Caco-2 (cell line): ENCODE data around the gene NUP98. TPM values are rescaled to one million over a fixed set of nuclear protein-coding genes. Genes with fewer than 3 reads are reported as not detected.

Source experiments
- BruUV-seq: library from RNA; stranded (reverse); fragments of 400-500 nt; replicated peaks from 2 replicates; lab custom pipeline; 2021; lab: Mats Ljungman, UMichigan
- CTCF ChIA-PET: fragments of 300-600 bp; sonication (Branson Sonifier 250); formaldehyde crosslinking; loops from one replicate; lab custom pipeline; 2022; ENCODE audit warnings: antibody characterized with exemption; lab: Charles Lee
- POLR2A ChIA-PET: fragments of 300-600 bp; sonication (Branson Sonifier 250); formaldehyde crosslinking; loops from one replicate; lab custom pipeline; 2022; ENCODE audit warnings: antibody characterized with exemption; lab: Charles Lee
- DNase-seq, 2 experiments: peaks; one replicate each; pipeline versions ENCODE4 v3.0.0 to v3.0.0-alpha.2; 2020 to 2022
- H3K27me3 ChIP-seq: replicated peaks from 2 replicates; pipeline ENCODE4 v1.6.0; 2011; ENCODE audit warnings: low read length; ENCODE audit not compliant: control insufficient read depth, insufficient read depth
- H3K36me3 ChIP-seq: 2 replicates; pipeline ENCODE4 v1.5.1; 2011; ENCODE audit warnings: low read length; ENCODE audit not compliant: control insufficient read depth, insufficient read depth
- H3K4me1 ChIP-seq: fragments of 250-450 bp; sonication (Bioruptor Pico); 2 replicates; pipeline ENCODE4 v1.5.1; 2020; ENCODE audit warnings: mild to moderate bottlenecking
- H3K4me3 ChIP-seq: 2 replicates; pipeline ENCODE4 v1.5.1; 2011; ENCODE audit warnings: low read depth, mild to moderate bottlenecking, control low read depth, low read length
- H3K9me3 ChIP-seq: fragments of 250-450 bp; sonication (Bioruptor Pico); 2 replicates; pipeline ENCODE4 v1.5.1; 2020; ENCODE audit warnings: mild to moderate bottlenecking, moderate library complexity
- H3K27ac Mint-ChIP-seq: one replicate; pipeline ENCODE4 v1.8.0; 2022; ENCODE audit warnings: mixed read lengths; ENCODE audit not compliant: unreplicated experiment
- H3K27me3 Mint-ChIP-seq: one replicate; pipeline ENCODE4 v1.8.0; 2022; ENCODE audit warnings: mixed read lengths; ENCODE audit not compliant: insufficient read depth, unreplicated experiment
- H3K36me3 Mint-ChIP-seq: one replicate; pipeline ENCODE4 v1.8.0; 2022; ENCODE audit warnings: mild to moderate bottlenecking, mixed read lengths; ENCODE audit not compliant: insufficient read depth, unreplicated experiment
- H3K4me1 Mint-ChIP-seq: one replicate; pipeline ENCODE4 v1.8.0; 2022; ENCODE audit warnings: low read depth, mixed read lengths; ENCODE audit not compliant: unreplicated experiment
- H3K4me3 Mint-ChIP-seq: one replicate; pipeline ENCODE4 v1.8.0; 2022; ENCODE audit warnings: mild to moderate bottlenecking, moderate library complexity, mixed read lengths; ENCODE audit not compliant: unreplicated experiment
- H3K9me3 Mint-ChIP-seq: one replicate; pipeline ENCODE4 v1.8.0; 2022; ENCODE audit warnings: mixed read lengths; ENCODE audit not compliant: unreplicated experiment
- CTCF ChIP-seq, 2 experiments: fragments of 200-600 bp in 1 of 2; IDR thresholded peaks; 1 replicate in 1 of 2; 2 replicates in 1 of 2; pipeline versions ENCODE4 v1.5.1 to v1.8.0; 2011 to 2022; ENCODE audit warnings: antibody characterized with exemption in 1 of 2, control low read depth in 1 of 2, inconsistent platforms in 1 of 2, low read depth in 1 of 2, low read length in 1 of 2, mild to moderate bottlenecking in 1 of 2, moderate library complexity in 1 of 2; ENCODE audit not compliant: insufficient read depth in 1 of 2, severe bottlenecking in 1 of 2, unreplicated experiment in 1 of 2
- intact Hi-C: fragments of 100-400 bp; cut with micrococcal nuclease; formaldehyde crosslinking; loops from one replicate; pipeline ENCODE4 v1.10.0; 2022; ENCODE audit not compliant: unreplicated experiment
- total RNA-seq: library from RNA; stranded (reverse); gene quantifications from 2 replicates; pipeline ENCODE4 v1.2.3, GENCODE V29; 2022

NUP98 gene
- total RNA-seq, 1 experiment from 2014 or later, result 146 TPM

GRCh38 chr11:3642071-3642951, 155.0 kb downstream of the NUP98 start:
- H3K4me1 Mint-ChIP-seq, result no peaks in the 10 kb centered on the region
- DNase-seq, result peak; percentile 91 to 92
- intact Hi-C loops, result no loop called here
- H3K4me1 ChIP-seq, result peaks cover 8% of the 10 kb centered on the region
- no peaks in the 10 kb centered on the region for H3K27me3 ChIP-seq
- no peak overlapping the region for H3K27ac Mint-ChIP-seq
- no peaks in the 10 kb centered on the region for H3K9me3 Mint-ChIP-seq
- H3K36me3 ChIP-seq, result no peaks in the 10 kb centered on the region
- peak overlapping the region; percentile 50 for H3K4me3 ChIP-seq
- peaks cover 6% of the 10 kb centered on the region for H3K36me3 Mint-ChIP-seq
- H3K4me3 Mint-ChIP-seq, result peak overlapping the region; percentile 82
- TSS peak; percentile 35 for BruUV-seq
- no peaks in the 10 kb centered on the region for H3K9me3 ChIP-seq
- no peaks in the 10 kb centered on the region for H3K27me3 Mint-ChIP-seq
- no peak for TF ChIP-seq CTCF (IDR thresholded peaks at IDR 0.05; ENCODE audit: insufficient read depth in 1 of 2, low read depth in 1 of 2, low read length in 1 of 2, severe bottlenecking in 1 of 2, unreplicated experiment in 1 of 2)
- ChIA-PET POLR2A (no interaction called here), CTCF (interaction anchor here (1.2 kb wide), 1 partner anchor 166 kb away, joined by 3 read pairs; no protein-coding TSS in a partner anchor)

GRCh38 chr11:3641701-3642070, 155.7 kb downstream of the NUP98 start, which contains the start of gene ART5:
Gene ART5 (minus strand): TSS chr11:3641992. CDS start chr11:3641862, 130 bp downstream.
- intact Hi-C loops, result no loop called here
- Histone ChIP-seq H3K9me3 (no peaks in the 10 kb centered on the region), H3K36me3 (no peaks in the 10 kb centered on the region), H3K27me3 (no peaks in the 10 kb centered on the region), H3K4me1 (peaks cover 8% of the 10 kb centered on the region), H3K4me3 (peak within 1 kb of the TSS; percentile 50)
- Mint-ChIP-seq H3K27me3 (no peaks in the 10 kb centered on the region), H3K9me3 (no peaks in the 10 kb centered on the region), H3K36me3 (peaks cover 6% of the 10 kb centered on the region), H3K4me3 (peak within 1 kb of the TSS; percentile 82), H3K27ac (peak within 1 kb of the TSS; percentile 5), H3K4me1 (no peaks in the 10 kb centered on the region)
- no peak for DNase-seq
- ChIA-PET CTCF (interaction anchor here (0.6 kb wide), 1 partner anchor 14 kb away, joined by 3 read pairs; no protein-coding TSS in a partner anchor), POLR2A (no interaction called here)
- BruUV-seq, result TSS peak; percentile 63
- TF ChIP-seq CTCF (IDR thresholded peaks at IDR 0.05; ENCODE audit: insufficient read depth in 1 of 2, low read depth in 1 of 2, low read length in 1 of 2, severe bottlenecking in 1 of 2, unreplicated experiment in 1 of 2), result no peak

- Histone ChIP-seq H3K4me3 (no peak overlapping the region), H3K9me3 (no peaks in the 10 kb centered on the region), H3K4me1 (peaks cover 8% of the 10 kb centered on the region), H3K36me3 (no peaks in the 10 kb centered on the region), H3K27me3 (no peaks in the 10 kb centered on the region)
- no peak for DNase-seq
- CTCF ChIA-PET, result interaction anchor here (0.6 kb wide), 1 partner anchor 14 kb away, joined by 3 read pairs; no protein-coding TSS in a partner anchor
- no peaks in the 10 kb centered on the region for H3K27me3 Mint-ChIP-seq
- TF ChIP-seq CTCF (IDR thresholded peaks at IDR 0.05; ENCODE audit: insufficient read depth in 1 of 2, low read depth in 1 of 2, low read length in 1 of 2, severe bottlenecking in 1 of 2, unreplicated experiment in 1 of 2), result no peak
- H3K9me3 Mint-ChIP-seq, result no peaks in the 10 kb centered on the region
- H3K4me1 Mint-ChIP-seq, result no peaks in the 10 kb centered on the region
- peak overlapping the region; percentile 5 for H3K27ac Mint-ChIP-seq
- intact Hi-C loops, result no loop called here
- H3K4me3 Mint-ChIP-seq, result peak overlapping the region; percentile 82
- BruUV-seq, result no TSS peak
- H3K36me3 Mint-ChIP-seq, result peaks cover 6% of the 10 kb centered on the region
- POLR2A ChIA-PET, result no interaction called here
These were observed 156.2 kb downstream of the NUP98 start for GRCh38 chr11:3641191-3641590.
